Adipocyte (in vitro differentiated cells): ENCODE results near the gene LRTM2.

ENCODE experiments used
- DNase-seq: peaks from one replicate; pipeline ENCODE4 v3.0.0-alpha.2; 2015; ENCODE audit warnings: low read depth
- H3K27me3 ChIP-seq: replicated peaks from 2 replicates; pipeline ENCODE4 v1.7.0; 2013; ENCODE audit warnings: mild to moderate bottlenecking, low read length, moderate library complexity; ENCODE audit not compliant: control insufficient read depth, insufficient read depth
- H3K36me3 ChIP-seq: 2 replicates; pipeline ENCODE4 v1.7.0; 2013; ENCODE audit warnings: low read length, mild to moderate bottlenecking, moderate library complexity; ENCODE audit not compliant: control insufficient read depth, insufficient read depth, severe bottlenecking
- H3K4me1 ChIP-seq: 2 replicates; pipeline ENCODE4 v1.7.0; 2013; ENCODE audit warnings: mild to moderate bottlenecking, low read length, moderate library complexity; ENCODE audit not compliant: control insufficient read depth, insufficient read depth
- H3K4me3 ChIP-seq: 2 replicates; pipeline ENCODE4 v1.7.0; 2013; ENCODE audit warnings: mild to moderate bottlenecking, low read length, moderate library complexity
- H3K9ac ChIP-seq: 2 replicates; pipeline ENCODE4 v1.7.0; 2013; ENCODE audit warnings: mild to moderate bottlenecking, low read length, moderate library complexity
- H3K9me3 ChIP-seq: 2 replicates; pipeline ENCODE4 v1.7.0; 2013; ENCODE audit warnings: mild to moderate bottlenecking, low read length, moderate library complexity; ENCODE audit not compliant: control insufficient read depth

The LRTM2 gene

DNA sequence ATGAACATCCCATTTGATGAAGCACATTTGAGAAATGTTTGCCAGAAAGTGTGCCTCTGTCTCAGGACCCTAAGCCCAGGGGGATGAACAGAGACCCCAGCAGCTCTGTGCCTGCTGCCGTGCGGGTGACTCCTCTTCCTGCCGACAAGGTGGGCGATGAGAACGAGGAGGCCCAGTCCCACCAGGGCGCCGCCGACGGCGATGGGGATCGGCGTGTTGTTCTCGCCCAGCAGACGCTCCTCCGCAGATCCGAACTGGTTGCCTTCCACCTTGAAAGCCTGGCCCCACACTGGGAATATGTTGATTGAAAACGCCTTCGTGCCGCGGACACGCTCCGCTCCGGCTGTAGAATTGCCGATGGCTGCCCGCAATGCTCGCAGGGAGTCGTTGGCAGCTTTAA lies 44.1 kb downstream of the LRTM2 start:
- Histone ChIP-seq H3K36me3 (no peaks in the 10 kb centered on the region), H3K4me1 (no peaks in the 10 kb centered on the region), H3K9ac (no peak overlapping the region), H3K9me3 (peaks cover 18% of the 10 kb centered on the region), H3K27me3 (peaks cover 51% of the 10 kb centered on the region), H3K4me3 (no peak overlapping the region)
- no peak for DNase-seq

DNA sequence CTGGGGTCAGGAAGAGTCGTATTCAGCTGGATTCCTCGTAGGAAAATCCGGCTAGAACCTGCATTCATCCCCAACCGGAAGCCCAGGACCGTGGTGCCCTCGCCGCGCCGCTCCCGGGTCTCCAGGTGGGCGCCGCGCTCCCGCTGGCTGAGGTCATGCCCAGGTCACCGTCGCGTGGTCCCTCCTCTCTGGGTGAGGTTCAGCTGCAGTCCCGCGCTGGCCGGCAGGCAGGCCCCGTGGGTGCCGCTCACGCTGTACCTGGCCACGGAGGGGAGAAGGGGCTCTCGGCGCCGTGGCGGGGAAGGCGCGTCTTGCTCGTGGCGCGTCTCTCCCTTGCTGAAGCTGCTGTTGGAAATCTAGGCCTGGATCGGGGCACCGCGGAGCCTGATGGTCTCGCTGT lies 44.5 kb downstream of the LRTM2 start:
- peaks cover 47% of the 10 kb centered on the region for H3K27me3 ChIP-seq
- H3K36me3 ChIP-seq: no peaks in the 10 kb centered on the region
- H3K9me3 ChIP-seq: peaks cover 21% of the 10 kb centered on the region
- H3K9ac ChIP-seq: no peak overlapping the region
- DNase-seq: no peak
- no peaks in the 10 kb centered on the region for H3K4me1 ChIP-seq
- no peak overlapping the region for H3K4me3 ChIP-seq

DNA sequence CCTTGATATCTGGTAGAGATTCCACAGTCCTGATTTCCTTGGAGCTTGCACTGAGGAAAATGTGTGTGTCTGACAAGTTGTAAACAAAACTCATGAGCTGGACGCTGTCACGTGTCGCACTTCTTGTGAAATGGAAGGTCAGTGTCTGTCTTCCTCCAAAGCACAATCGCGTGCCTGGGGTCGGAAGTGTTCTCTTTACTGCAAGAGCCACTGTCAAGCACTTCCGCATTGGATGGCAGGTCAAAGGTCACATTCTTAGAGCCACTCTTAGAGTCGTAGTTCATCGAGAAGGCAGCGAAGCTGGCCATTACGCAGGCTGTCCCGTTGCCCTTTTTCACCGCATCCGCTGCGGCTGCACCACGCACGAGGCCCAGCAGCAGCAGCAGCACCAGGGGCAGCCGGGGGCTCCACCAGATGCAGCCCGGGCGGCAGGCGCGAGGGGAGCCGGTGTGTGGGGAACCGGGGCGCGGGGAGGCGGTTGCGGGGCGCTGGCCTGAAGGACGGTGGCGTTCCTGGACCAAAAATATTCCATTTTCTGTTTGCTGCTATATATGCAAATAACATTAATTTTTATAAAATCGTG lies 45.0 kb downstream of the LRTM2 start:
- Histone ChIP-seq H3K27me3 (peaks cover 42% of the 10 kb centered on the region), H3K4me3 (no peak overlapping the region), H3K4me1 (no peaks in the 10 kb centered on the region), H3K36me3 (no peaks in the 10 kb centered on the region), H3K9me3 (peaks cover 25% of the 10 kb centered on the region), H3K9ac (no peak overlapping the region)
- no peak for DNase-seq

DNA sequence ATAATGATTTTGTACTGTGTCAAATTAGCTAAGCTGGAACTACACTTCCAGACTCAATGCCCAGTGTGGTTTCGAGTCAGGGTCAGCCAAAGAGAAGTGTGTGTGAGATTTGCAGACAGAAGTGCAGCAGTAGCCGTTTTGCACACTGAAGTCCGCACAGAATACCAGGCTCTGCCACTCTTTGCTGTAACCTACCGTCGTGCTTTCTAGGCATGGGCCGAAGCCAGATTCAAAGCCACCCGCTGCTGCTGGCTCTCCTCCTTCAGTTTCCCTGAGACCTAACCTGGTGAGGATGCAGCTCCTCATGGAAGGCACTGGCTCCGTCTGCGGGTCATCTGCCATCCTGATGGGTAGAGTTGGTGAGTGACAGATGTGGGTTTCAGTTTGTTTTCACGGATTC lies 48.8 kb downstream of the LRTM2 start:
- H3K4me1 ChIP-seq: no peaks in the 10 kb centered on the region
- no peak overlapping the region for H3K4me3 ChIP-seq
- H3K27me3 ChIP-seq: peaks cover 43% of the 10 kb centered on the region
- H3K9me3 ChIP-seq: peaks cover 30% of the 10 kb centered on the region
- no peaks in the 10 kb centered on the region for H3K36me3 ChIP-seq
- DNase-seq: no peak
- H3K9ac ChIP-seq: no peak overlapping the region

DNA sequence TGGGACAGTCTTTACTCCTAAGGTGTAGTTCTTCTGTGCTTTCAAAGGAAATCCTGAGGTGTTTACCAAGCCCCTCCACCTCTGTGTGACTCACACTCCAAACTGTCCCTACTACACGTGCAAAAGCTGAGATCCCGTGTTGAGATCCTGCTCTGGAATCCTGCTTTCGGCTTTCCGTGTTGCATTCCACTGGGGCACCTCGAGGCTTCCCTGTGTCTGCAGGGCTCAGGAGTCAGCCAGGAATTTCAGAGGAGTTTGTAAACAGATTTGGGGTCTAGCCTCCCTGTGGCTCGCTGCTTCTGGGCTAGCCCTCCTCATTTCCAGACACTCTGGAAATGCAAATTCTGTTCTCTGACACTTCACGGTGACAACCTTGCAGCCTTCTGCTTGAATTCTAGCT lies 49.7 kb downstream of the LRTM2 start:
- peaks cover 36% of the 10 kb centered on the region for H3K9me3 ChIP-seq
- no peaks in the 10 kb centered on the region for H3K4me1 ChIP-seq
- no peak overlapping the region for H3K4me3 ChIP-seq
- H3K27me3 ChIP-seq: peaks cover 44% of the 10 kb centered on the region
- no peak for DNase-seq
- no peaks in the 10 kb centered on the region for H3K36me3 ChIP-seq
- no peak overlapping the region for H3K9ac ChIP-seq

DNA sequence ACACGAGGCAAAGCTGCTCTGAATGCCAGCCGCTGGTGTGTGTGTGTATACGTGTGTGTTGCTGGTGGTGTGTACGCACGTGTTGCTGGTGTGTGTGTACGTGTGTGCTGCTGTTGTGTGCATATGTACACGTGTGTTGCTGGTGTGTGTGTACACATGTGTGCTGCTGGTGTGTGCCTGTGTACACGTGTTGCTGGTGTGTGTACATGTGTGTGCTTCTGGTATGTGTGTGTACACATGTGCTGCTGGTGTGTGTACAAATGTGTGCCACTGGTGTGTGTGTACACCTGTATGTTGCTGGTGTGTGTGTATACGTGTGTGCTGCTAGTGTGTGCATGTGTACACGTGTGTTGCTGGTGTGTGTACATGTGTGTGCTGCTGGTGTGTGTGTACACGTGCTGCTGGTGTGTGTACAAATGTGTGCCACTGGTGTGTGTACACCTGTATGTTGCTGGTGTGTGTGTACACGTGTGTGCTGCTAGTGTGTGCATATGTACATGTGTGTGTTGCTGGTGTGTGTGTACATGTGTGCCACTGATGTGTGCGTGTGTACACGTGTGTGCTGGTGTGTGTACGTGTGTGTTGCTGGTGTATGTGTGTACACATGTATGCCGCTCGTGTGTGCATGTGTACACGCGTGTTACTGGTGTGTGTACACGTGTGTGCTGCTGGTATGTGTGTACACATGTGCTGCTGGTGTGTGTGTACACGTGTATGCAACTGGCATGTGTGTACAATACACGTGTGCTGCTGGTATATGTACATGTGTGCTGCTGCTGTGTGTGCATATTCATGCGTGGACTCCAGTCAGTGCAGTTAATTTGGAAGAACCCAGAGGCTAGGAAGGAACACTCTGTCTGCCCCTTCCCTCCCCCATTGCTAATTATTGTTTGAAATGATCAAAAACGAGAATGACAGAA lies 50.9 kb downstream of the LRTM2 start:
- peaks cover 36% of the 10 kb centered on the region for H3K9me3 ChIP-seq
- H3K4me3 ChIP-seq: no peak overlapping the region
- H3K9ac ChIP-seq: no peak overlapping the region
- H3K27me3 ChIP-seq: peaks cover 56% of the 10 kb centered on the region
- no peaks in the 10 kb centered on the region for H3K36me3 ChIP-seq
- no peaks in the 10 kb centered on the region for H3K4me1 ChIP-seq
- no peak for DNase-seq

DNA sequence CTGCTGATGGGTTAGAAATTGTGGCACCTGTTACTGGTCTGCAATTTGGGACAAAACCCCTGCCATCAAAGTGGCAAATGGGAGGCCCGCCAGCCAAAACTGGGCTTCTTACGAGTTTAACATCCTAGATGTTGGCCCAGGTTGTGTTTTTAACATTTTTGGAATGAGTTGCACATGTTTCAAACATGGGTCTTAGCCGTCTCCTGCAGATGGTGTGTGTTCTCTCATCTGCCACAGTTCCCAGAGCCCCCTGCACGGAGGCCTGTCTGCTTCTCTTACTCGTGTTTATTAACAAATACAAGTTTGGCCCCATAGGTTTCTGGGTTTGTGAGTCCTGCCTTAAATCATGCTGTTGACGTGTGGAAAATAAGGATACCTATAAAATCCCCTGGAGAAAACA lies 51.6 kb downstream of the LRTM2 start:
- Histone ChIP-seq H3K36me3 (no peaks in the 10 kb centered on the region), H3K4me1 (no peaks in the 10 kb centered on the region), H3K9ac (no peak overlapping the region), H3K9me3 (peaks cover 42% of the 10 kb centered on the region), H3K4me3 (no peak overlapping the region), H3K27me3 (peaks cover 63% of the 10 kb centered on the region)
- no peak for DNase-seq

DNA sequence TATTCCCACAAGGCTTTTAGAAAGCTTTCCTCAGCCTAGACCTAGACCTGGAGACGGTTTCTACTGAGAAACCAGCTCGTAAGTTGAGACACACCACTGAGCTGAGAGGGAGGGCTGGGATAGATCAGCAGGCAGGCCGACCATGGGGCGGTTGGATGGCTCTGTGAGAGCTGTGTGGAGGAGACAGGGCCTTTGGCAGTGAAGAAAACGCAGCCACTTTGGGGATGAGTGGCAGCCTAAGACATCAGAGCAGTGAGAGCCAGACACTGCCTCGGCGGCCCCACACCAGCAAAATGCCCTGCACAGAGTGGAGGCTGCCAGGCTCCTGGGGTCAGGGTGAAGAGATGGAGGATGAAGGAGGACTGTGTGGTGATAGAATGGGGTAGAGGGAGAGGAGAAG lies 52.1 kb downstream of the LRTM2 start:
- DNase-seq: no peak
- H3K9ac ChIP-seq: no peak overlapping the region
- peaks cover 42% of the 10 kb centered on the region for H3K9me3 ChIP-seq
- no peaks in the 10 kb centered on the region for H3K4me1 ChIP-seq
- H3K27me3 ChIP-seq: peaks cover 68% of the 10 kb centered on the region
- H3K36me3 ChIP-seq: no peaks in the 10 kb centered on the region
- H3K4me3 ChIP-seq: no peak overlapping the region

DNA sequence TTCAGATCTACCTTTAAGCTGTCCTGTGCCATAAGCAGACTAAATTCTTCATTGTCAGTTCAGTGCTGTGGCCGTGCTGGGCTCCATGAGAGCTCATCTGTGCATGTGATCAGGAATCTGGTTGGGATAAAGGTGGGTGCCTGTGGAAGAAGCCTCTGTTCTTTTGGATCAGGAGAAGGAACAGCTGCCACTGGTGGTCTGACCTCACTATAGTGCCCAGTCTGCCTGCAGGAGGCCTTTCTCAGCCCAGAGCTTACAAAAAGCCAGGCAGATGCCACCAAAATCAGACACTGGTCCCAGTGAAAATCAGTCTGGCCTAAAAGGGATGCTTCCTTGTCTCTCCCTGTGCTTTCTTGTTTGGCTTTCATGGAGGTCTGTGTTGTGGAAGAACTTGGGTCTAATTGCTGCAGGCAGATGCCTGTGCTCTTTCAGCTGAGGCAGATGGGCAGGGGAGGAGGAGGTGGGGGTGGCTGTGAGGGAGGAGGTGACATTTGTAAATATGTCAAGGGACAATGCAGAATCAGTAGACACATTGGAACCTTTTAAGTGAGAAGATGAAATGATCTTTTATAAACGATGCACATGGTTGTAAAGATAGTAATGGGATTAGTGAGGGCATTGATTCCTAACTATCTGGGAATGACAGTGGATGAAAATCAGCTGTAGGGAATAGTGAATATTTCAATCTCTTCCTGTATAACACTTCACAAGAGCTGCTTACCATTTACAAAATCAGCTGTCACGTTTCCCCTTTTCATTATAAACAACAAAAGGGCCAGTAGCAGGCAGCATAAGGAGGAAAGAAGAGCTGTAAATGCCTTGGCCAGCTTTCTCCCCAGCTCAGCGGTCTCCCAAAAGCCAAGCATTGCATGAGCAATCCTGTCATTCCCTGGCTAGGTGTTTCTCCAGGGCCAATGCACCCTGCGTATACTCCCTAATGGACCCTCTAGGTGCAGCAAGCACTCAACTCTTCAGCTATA lies 53.5 kb downstream of the LRTM2 start:
- Histone ChIP-seq H3K9me3 (peaks cover 33% of the 10 kb centered on the region), H3K4me1 (no peaks in the 10 kb centered on the region), H3K36me3 (no peaks in the 10 kb centered on the region), H3K9ac (no peak overlapping the region), H3K27me3 (peaks cover 77% of the 10 kb centered on the region), H3K4me3 (no peak overlapping the region)
- no peak for DNase-seq

DNA sequence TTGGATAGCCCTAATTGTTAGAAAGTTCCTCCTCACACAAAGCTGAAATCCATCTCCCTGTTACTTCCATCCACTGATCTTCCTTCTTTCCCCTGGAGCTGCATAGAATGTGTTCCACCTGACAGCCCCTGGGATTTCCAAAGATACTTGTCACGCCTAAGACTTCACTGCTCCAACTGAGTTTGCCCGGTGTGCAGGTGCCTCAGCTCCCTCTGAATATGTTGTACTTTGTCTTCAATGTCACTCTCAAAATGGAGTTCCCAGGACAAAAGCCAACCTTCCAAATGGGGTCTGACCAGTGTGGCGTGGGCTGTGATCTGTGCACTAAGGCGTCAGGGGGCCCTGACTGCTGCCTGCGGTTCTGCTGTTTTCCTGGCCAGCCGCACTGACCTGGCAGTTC lies 55.2 kb downstream of the LRTM2 start:
- DNase-seq: no peak
- H3K27me3 ChIP-seq: peaks cover 88% of the 10 kb centered on the region
- no peak overlapping the region for H3K4me3 ChIP-seq
- H3K36me3 ChIP-seq: no peaks in the 10 kb centered on the region
- H3K4me1 ChIP-seq: no peaks in the 10 kb centered on the region
- H3K9ac ChIP-seq: no peak overlapping the region
- peaks cover 19% of the 10 kb centered on the region for H3K9me3 ChIP-seq

DNA sequence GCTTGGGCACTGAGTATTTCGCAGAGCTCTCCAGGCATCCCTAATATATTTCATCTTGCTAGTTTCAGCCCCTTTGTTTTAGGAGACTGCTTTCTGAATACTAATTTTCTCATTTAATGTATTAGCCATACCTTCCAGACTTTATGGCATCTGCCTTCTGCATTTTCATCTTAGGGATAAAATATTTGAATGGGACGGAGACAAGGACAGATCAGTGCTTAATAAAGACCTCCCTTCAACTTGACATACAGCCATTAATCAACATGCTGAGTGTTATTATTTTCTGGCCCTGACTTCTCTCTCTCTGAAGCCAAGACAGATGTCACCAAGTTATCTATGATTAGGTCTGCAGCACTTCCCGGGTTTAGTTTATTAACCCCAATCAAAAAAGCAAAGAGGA lies 55.7 kb downstream of the LRTM2 start:
- Histone ChIP-seq H3K27me3 (peaks cover 91% of the 10 kb centered on the region), H3K9me3 (peaks cover 19% of the 10 kb centered on the region), H3K36me3 (no peaks in the 10 kb centered on the region), H3K9ac (no peak overlapping the region), H3K4me3 (no peak overlapping the region), H3K4me1 (no peaks in the 10 kb centered on the region)
- DNase-seq: no peak
